DOHH2 (cell line): ENCODE data around the gene MRLN.

Experiments used
- H3F3A ChIP-seq: fragments of 200-600 bp; sonication (generic), shearing (Covaris generic); 2 replicates; pipeline ENCODE4 v1.6.0; 2016; ENCODE audit warnings: antibody characterized with exemption, mild to moderate bottlenecking; ENCODE audit not compliant: control insufficient read depth, insufficient read depth
- H3K27ac ChIP-seq: fragments of 200-600 bp; sonication (generic); 2 replicates; pipeline ENCODE4 v1.5.1; 2014; ENCODE audit warnings: low read depth, mild to moderate bottlenecking, low read length, moderate library complexity
- H3K27me3 ChIP-seq: fragments of 200-600 bp; sonication (generic); 2 replicates; pipeline ENCODE4 v1.6.1; 2014; ENCODE audit warnings: mild to moderate bottlenecking, low read length, mixed read lengths; ENCODE audit not compliant: control insufficient read depth
- H3K36me3 ChIP-seq: fragments of 200-600 bp; sonication (generic); 2 replicates; pipeline ENCODE4 v1.6.1; 2014; ENCODE audit warnings: mild to moderate bottlenecking, low read length, moderate library complexity, mixed read lengths; ENCODE audit not compliant: control insufficient read depth
- H3K4me1 ChIP-seq: fragments of 200-600 bp; sonication (generic); 2 replicates; pipeline ENCODE4 v1.6.1; 2014; ENCODE audit warnings: mild to moderate bottlenecking, low read length, mixed read lengths; ENCODE audit not compliant: control insufficient read depth
- H3K4me2 ChIP-seq: fragments of 200-600 bp; sonication (generic); 2 replicates; pipeline ENCODE4 v1.6.0; 2014; ENCODE audit warnings: mild to moderate bottlenecking, low read length, moderate library complexity
- H3K4me3 ChIP-seq: fragments of 200-600 bp; sonication (generic); 2 replicates; pipeline ENCODE4 v1.5.1; 2014; ENCODE audit warnings: mild to moderate bottlenecking, low read length, mixed read lengths
- H3K79me2 ChIP-seq: fragments of 200-600 bp; sonication (generic); 2 replicates; pipeline ENCODE4 v1.6.1; 2014; ENCODE audit warnings: mild to moderate bottlenecking, low read length, mixed read lengths; ENCODE audit not compliant: control insufficient read depth
- H3K9me2 ChIP-seq: fragments of 200-600 bp; sonication (generic); replicated peaks from 2 replicates; pipeline ENCODE4 v1.6.1; 2014; ENCODE audit warnings: mild to moderate bottlenecking, low read length, mixed read lengths; ENCODE audit not compliant: control insufficient read depth
- H3K9me3 ChIP-seq: fragments of 200-600 bp; sonication (generic); 2 replicates; pipeline ENCODE4 v1.6.1; 2014; ENCODE audit warnings: antibody characterized with exemption, low read length, mixed read lengths; ENCODE audit not compliant: control insufficient read depth, insufficient read depth
- H4K20me1 ChIP-seq: fragments of 200-600 bp; sonication (generic); 2 replicates; pipeline ENCODE4 v1.6.0; 2014; ENCODE audit warnings: low read depth, mild to moderate bottlenecking, antibody characterized with exemption, low read length, moderate library complexity; ENCODE audit not compliant: control insufficient read depth, insufficient read depth
- CTCF ChIP-seq: fragments of 200-600 bp; sonication (generic); IDR thresholded peaks from one replicate; pipeline ENCODE4 v1.5.1; 2014; ENCODE audit warnings: antibody characterized with exemption, mild to moderate bottlenecking, low read depth, low read length; ENCODE audit not compliant: poor library complexity, severe bottlenecking
- EZH2phosphoT487 ChIP-seq: fragments of 200-600 bp; sonication (generic); IDR thresholded peaks from 2 replicates; pipeline ENCODE4 v1.6.1; 2017; ENCODE audit warnings: borderline replicate concordance, mild to moderate bottlenecking, antibody characterized with exemption, low read length, moderate library complexity, mixed read lengths

The MRLN gene

DNA sequence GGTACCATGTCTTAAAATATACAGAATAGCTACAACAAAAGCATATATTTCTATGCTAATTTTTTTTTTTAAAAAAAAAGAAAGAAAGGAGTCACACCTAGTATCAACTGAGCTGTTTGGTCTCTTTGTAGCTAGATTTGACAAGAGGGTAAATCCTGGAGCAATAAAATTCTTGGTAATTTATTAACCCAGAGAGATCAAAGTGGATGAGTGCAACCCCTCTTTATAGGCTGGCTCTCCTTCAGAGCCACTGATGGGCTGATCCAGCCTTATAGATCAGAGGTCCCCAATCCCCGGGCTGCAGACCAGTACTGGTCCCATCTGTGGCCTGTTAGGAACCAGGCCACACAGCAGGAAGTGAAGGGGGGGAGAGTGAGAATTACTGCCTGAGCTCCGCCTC lies 19.8 kb upstream of the MRLN start:
- Histone ChIP-seq H3K4me2 (no peak overlapping the region), H3K4me1 (no peaks in the 10 kb centered on the region), H3K9me2 (no peaks in the 10 kb centered on the region), H3K79me2 (no peaks in the 10 kb centered on the region), H3K4me3 (no peak overlapping the region), H3K27me3 (no peaks in the 10 kb centered on the region), H3K27ac (no peak overlapping the region), H3K36me3 (no peaks in the 10 kb centered on the region), H3K9me3 (no peaks in the 10 kb centered on the region), H3F3A (no peaks in the 10 kb centered on the region), H4K20me1 (no peaks in the 10 kb centered on the region)
- no peak for TF ChIP-seq EZH2phosphoT487
- no peak for TF ChIP-seq CTCF

DNA sequence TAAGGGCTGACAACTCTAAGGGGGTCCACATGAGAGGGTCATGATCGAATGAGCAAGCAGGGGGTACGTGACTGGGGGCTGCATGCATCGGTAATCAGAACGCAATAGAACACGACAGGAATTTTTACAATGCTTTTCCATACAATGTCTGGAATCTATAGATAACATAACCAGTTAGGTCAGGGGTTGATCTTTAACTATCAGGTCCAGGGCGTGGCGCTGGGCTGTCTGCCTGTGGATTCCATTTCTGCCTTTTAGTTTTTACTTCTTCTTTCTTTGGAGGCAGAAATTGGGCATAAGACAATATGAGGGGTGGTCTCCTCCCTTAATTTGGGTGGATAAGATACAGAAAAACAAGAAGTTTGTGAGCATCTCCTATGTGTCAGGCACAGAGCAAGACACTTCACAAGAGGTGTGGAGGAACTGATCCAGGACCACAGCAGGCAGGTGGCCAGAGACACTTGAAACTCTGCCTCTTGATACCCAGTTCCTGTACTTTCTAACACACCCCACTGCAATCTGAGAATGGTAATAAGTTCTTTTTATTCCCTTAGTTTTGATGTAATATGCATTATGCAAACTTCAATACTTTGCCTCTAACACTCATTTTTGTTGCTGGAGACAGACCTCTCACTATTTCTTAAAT lies 18.0 kb upstream of the MRLN start:
- Histone ChIP-seq H3K4me3 (no peak overlapping the region), H3K79me2 (no peaks in the 10 kb centered on the region), H3K27ac (no peak overlapping the region), H3K36me3 (no peaks in the 10 kb centered on the region), H3K27me3 (no peaks in the 10 kb centered on the region), H3K4me2 (no peak overlapping the region), H3F3A (no peaks in the 10 kb centered on the region), H3K9me2 (no peaks in the 10 kb centered on the region), H3K4me1 (no peaks in the 10 kb centered on the region), H4K20me1 (no peaks in the 10 kb centered on the region), H3K9me3 (no peaks in the 10 kb centered on the region)
- TF ChIP-seq EZH2phosphoT487 (no peak), CTCF (no peak)

- no peak overlapping the region for H3K4me3 ChIP-seq
- H3K79me2 ChIP-seq = no peaks in the 10 kb centered on the region
- no peaks in the 10 kb centered on the region for H3K36me3 ChIP-seq
- no peaks in the 10 kb centered on the region for H3K9me3 ChIP-seq
- H4K20me1 ChIP-seq = no peaks in the 10 kb centered on the region
- no peaks in the 10 kb centered on the region for H3F3A ChIP-seq
- no peak overlapping the region for H3K27ac ChIP-seq
- no peaks in the 10 kb centered on the region for H3K4me1 ChIP-seq
- TF ChIP-seq CTCF = no peak
- TF ChIP-seq EZH2phosphoT487 = no peak
- no peaks in the 10 kb centered on the region for H3K9me2 ChIP-seq
- H3K4me2 ChIP-seq = no peak overlapping the region
- H3K27me3 ChIP-seq = no peaks in the 10 kb centered on the region
These were observed 17.4 kb upstream of the MRLN start for GRCh38 chr10:59770689-59771088.
